Left ventricle myocardium superior (tissue), 1 donor: ENCODE data around the gene DDIT4. TPM values are rescaled to one million over a fixed set of nuclear protein-coding genes. Genes with fewer than 3 reads are reported as not detected.

Experiments used
- ATAC-seq: fragments of 200-7000 bp; cut with Tn5 transposase; one replicate; pipeline ENCODE4 v1.9.1; 2020; ENCODE audit warnings: mild to moderate bottlenecking, moderate library complexity
- DNase-seq: peaks from one replicate; pipeline ENCODE4 v3.0.0-alpha.2; 2020
- intact Hi-C: fragments of 100-400 bp; cut with micrococcal nuclease; formaldehyde crosslinking; loops from one replicate; pipeline ENCODE4 v1.11.0; 2022
- total RNA-seq: library from RNA; stranded (reverse); fragmentation: NEBNext Ultra II Directional; extraction: Animal tissue kit (Norgen Biotek cat#: 25700); gene quantifications from one replicate; pipeline ENCODE4 v1.2.1, GENCODE V29; 2021
- donor health status: DM: no; HTN: yes; CAD: no; lungs with severe emphysema.

Gene DDIT4
- total RNA-seq, 1 donor from 2014 or later: 64.2 TPM

DNA sequence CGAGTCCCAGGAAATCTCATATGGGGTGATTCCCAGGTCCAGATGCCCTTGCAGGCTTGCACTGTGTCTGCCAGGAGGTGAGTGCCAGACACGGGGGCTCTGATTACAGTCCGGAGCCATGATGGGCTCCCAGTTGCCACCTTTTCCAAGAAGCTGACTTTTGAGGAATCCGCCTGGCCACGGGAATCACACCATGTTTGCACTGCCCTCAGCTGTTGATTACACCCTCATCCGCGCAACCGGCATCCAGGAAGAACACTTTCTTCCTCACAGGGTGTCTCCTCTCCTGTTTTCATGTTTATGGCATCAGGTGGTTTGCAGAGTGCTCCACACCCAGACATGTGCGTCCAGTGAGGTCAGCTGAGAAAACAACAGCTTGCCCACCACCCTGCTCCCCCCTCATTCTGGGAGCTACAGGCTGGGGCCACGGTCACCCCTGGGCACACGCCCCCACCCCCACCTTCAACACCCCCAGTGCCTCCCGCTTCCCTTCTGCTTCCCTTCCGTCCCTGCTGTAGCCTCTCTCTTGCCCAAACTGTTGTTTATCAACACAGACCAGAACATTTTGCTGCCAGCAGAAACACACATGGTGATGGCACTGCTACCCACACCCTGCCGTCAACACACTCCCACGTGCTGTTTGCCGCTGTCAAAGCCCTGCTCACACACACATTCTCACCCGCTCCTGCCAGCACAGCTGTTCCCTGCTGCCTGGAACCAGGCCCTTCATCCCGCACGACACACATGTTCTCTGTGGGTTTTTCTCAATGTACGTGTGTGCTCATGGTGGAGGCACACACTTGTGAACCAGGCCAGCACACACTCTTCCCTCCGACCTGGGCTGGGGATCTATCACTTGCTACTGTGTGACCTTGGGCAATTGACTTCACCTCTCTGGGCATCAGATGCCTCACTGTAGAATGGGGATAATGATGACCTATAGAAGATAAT, 35.8 kb downstream of the DDIT4 start:
- intact Hi-C loops: no loop called here
- DNase-seq (peak; percentile 83), ATAC-seq (peak; percentile 91)

DNA sequence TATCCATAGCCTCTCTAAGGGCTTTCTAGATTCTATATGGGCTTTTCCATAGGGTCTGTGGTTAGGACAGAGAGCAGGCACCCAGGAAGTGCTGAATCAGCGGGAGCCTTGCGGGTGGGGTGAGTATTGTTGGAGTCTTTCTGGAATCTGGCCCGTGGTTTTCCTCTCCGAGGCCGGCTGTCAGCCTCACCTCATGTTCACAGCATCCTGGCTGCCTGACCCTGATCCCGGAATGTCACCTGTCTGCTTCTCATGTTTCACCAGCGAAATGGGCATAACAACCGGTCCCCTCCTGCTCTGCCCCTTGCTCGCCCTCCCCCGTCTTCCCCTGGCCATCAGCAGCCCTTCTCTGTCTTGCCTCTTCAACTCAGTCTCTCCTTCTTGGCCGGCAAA, 36.5 kb downstream of the DDIT4 start:
- ATAC-seq (no peak), DNase-seq (peak; percentile 31)
- intact Hi-C loops: no loop called here

DNA sequence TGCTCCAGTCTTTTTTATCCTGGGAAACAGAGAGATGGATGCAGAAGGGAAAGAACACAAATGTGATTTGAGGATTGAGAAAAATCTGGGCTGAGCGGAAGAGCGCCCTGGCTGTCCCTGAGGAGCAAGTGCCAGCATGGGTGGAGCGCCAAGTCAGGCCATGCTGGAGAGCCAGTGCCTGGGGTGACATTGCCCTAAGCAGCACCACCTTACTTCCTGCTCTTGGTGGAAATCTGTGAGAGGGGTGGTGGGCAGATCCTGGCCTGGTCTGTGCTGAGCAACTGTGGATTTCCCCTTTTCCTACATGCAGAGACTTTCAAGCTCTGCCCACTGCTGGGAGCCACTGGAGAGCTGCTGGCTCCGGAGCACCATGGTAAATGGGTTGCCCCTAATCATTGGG, 36.9 kb downstream of the DDIT4 start:
- ATAC-seq (peak; percentile 36), DNase-seq (peak; percentile 64)
- intact Hi-C loops: no loop called here

DNA sequence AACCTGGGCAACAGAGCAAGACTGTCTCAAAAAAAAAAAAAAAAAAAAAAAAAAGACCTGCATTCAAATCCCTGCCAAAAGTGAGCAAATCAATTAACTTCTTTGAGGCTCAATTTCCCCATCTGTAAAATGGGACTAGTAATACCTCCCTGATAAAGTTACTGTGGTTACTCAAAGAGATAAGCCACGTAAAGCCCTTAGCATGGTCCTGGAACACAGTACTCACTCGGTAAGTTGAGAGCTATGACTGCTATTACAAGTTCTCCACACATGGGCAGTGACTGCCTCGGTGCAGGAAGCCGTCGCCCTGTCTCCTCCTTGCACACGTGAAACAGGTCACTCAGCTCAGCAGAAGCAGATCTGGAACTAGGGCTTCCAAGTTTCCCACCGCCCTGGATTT, 37.9 kb downstream of the DDIT4 start:
- ATAC-seq: no peak
- intact Hi-C loops: no loop called here
- DNase-seq: no peak

DNA sequence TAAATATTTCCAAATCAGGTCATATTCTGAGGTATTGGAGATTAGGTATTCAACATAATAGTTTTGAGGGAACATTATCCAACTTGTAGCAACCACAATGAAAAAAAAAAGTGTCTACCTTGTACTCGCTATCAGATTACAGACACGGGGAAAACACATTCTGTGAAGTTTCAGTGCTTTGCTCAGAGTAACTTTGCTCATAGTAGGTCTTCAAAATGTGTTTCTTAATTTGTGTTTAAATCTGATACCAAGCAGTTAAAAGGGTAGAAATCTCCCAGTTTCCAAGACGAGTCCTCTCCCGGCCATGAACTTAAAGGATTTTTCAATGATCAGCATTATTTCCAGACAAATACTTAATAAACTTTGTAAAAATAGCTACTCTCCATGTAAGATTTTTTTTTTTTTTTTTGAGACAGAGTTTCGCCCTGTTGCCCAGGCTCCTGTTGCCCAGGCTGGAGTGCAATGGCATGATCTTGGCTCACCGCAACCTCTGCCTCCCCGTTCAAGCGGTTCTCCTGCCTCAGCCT, 39.2 kb downstream of the DDIT4 start:
- intact Hi-C loops: no loop called here
- DNase-seq: no peak
- ATAC-seq: no peak

DNA sequence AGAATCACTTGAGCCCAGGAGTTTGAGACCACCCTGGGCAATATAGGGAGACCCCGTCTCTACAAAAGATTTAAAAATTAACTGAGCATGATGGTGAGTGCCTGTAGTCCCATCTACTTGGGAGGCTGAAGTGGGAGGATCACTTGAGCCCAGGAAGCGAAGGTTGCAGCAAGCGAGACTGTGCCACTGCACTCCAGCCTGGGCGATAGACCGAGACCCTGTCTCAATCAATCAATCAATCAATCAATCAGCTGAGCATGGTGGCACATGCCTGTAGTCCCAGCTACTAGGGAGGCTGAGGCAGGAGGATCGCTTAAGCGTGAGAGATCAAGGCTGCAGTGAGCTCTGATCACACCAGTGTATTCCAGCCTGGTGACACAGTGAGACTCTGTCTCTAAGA, 40.5 kb downstream of the DDIT4 start:
- ATAC-seq: no peak
- intact Hi-C loops: no loop called here

DNA sequence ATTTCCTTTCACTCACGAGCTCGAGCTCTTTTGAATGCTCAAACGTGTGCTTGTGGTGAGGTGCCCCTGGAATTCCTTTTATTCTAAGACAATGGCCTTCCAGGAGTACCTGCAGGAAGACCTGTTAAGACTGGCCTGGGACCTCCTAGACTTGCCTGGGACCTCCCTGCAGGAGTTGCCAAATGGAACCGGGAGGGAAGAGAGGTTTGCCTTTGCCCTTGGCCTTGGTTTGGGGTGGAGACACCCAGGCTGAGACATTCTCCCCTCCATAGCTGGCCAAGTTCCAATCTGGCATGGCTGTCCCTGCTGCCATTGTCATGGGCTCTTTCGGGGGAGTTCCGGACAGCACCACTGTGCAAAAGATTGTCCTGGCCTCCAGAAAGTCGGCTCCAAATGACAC, 41.3 kb downstream of the DDIT4 start:
- intact Hi-C loops: no loop called here
- ATAC-seq: no peak
- no peak for DNase-seq

More for the DNA sequence above, 40.5 kb downstream of the DDIT4 start:
- DNase-seq: no peak

DNA sequence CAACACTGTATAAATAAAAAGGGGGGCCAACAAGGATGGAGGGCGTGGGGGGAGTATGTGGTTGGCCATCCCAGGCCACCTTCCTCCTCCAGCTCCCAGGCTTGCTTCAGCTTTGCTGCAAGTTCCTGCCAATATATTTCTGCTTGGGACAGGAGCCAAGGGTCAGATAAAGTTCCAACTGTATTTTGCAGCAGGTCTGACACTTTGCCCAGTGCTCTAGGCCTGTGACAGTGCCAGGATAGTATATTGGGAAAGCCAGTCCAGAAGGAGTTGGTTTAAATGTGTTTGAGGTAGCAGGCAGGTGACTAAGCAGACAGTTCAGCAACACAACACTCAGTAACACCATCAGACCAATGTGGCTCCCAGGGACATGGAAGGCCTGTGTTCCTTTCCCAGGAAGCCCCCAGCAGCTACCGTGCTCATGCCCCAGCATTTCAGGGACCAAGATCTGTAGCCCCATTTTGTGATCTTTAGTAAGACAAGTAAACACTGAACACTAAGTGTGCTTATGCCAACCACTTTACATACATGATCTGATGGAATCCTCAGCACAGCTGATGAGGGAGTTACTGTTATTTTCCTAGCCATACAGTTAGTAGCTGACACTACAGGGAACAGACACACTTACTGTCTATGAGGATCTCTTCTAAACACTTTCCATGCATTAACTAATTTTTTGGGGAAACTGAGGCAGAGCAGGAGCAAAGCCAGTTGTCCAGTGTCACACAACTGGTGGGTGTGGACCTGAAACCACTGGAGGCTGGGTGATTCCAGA, 42.1 kb downstream of the DDIT4 start:
- DNase-seq (peak; percentile 70), ATAC-seq (peak; percentile 68)
- intact Hi-C loops: no loop called here

DNA sequence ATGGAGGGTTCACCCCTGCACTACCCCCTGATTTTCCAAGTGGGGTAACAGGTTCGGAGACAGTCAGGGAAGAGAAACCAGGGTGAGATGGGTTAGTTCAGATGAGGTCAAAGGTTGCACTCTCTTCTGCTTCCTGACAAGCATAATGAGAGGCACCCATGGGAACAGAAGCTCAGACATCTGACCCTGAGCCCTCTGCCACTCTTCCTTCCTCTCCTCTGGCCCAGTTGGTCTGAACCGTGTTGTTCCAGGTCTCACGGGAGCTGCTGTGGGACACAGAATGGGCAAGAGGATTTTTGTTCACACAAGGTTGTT, 42.6 kb downstream of the DDIT4 start:
- DNase-seq (peak; percentile 29), ATAC-seq (no peak)
- intact Hi-C loops: no loop called here

DNA sequence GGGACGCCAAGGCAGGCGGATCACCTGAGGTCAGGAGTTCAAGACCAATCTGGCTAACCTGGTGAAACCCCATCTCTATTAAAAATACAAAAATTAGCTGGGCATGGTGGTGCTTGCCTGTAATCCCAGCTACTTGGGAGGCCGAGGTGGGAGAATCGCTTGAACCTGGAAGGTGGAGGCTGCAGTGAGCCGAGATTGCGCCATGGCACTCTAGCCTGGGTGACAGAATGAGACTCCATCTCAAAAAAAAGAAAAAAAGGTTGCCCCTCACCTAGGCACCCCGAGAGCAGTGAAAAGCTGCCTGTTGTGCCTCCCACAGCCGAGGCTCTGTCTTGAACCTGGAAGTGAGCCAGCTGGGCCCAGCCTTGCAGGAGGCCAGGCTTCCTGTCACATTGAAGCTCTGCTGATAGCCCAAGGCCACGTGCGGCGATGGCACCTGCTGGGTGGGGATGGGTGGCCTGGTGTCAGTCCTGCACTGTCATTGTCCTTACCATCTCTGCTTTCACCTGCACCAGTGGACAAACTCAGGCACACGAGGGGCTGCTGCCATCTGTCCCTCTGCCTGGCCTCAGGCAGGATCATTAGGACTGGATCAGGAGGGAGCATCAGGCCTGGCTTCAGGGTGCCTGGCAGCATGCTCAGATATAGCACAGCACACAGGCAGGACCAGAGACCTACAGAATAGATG, 43.2 kb downstream of the DDIT4 start:
- intact Hi-C loops: no loop called here
- DNase-seq (peak; percentile 82), ATAC-seq (peak; percentile 15)

DNA sequence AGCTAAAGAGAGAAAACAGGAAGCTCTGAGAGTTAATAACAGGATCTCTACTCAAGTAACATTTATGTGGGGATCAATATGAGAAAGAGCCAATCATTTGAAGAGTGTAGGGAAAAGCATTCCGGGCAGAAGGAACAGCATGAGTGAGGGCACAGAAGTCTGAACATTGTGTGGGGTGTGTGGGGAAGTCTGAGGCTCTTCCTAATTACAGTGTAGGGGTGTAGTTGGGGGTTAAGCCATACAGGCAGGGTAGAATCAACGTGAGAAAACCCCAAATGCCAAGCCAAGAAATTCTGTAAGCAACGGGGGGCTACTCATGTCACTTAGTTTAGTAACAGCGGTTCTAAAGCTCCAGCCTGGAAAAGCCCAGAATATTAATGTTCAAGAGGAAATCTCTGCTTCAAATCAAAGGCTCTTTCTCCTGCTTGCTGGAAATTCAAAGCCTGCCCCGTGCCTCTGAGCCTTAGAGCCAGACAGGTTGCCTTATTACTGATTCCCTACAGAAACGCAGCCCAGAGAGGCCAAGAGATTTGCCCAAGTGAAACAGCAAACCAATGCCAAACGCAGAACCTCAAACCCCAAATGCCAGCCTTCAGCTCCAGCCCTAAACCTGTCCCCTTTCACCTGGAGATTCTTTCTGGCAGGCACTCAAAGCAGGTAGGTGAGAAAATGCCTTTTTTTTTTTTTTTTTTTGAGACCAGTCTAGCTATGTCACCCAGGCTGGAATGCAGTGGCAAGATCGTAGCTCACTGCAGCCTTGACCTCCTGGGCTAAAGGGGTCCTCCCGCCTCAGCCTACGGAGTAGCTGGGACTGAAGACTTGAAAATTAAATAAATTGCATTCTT, 44.9 kb downstream of the DDIT4 start:
- intact Hi-C loops: no loop called here
- peak; percentile 26 for DNase-seq
- no peak for ATAC-seq

DNA sequence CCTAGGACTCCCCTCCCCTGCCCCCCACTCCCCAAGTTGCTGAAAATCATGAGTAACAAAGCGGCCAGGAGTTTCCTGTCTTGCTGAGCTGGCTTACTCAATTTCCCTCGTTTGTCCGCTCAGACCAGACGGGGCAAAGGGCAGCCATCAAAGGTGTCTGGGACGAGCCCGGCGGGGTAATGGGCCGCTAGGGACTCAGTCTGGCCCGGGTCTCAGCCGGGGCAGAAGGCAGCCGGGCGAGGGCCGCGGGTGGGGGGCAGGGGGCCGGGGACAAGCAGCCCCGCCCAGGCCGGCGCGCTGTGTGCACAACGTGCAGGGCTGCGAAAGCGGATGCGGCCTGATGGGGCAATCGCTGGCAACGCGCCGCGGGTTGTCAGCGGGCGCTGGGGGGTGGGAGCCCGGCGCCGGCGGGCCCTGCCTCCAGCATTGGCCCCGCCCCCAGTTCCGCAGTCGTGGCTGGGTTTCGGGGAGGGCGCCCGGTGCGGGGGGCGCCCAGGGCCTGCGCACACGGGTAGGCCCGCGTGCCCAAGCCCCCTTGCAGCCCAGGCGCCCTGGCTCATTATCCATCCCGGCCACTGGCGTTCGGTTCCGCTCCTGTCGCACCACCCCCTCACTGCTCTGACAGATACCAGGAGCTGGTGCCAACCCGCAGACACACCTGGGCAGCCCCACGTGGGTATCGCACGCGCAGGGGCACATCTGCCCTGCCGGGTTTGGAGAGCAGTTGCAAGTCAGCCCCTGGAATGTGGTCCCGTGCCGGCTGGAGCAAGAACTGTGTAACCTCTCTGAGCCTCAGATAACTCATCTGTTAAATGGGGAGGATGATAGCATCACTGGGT, 45.9 kb downstream of the DDIT4 start:
- peak; percentile 83 for ATAC-seq
- intact Hi-C loops: loop anchor here (10.0 kb wide), 1 partner anchor 45 kb away; the partner anchor contains the start of gene DDIT4
- DNase-seq: peak; percentile 98

DNA sequence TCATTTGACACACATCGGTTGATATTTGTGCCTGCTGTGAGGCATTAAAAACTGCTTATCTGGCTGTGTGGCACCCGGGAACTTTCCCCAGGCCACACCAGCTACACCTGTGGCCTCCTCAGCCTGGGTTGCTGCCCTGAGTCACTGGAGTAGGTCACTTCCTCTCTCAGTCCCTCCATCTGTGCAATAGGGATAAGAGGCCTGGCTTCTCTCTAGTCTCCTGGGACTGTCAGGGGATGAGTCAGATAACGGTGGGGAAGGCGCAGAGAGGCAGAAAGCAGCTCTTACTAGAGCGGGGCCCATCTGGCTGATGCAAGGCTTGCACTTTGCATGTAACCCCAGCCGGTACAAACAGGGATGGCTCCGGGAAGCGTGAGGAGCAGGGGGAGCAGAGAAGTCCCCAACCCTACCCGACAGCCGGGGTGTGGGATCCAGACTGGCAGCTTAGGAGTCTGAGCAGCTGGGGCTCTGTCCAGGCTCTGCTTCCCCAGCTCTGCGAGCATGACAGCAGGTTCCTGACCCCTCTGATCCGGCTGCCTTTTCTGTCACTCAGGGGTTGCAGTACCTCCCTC, 47.0 kb downstream of the DDIT4 start:
- peak; percentile 67 for DNase-seq

DNA sequence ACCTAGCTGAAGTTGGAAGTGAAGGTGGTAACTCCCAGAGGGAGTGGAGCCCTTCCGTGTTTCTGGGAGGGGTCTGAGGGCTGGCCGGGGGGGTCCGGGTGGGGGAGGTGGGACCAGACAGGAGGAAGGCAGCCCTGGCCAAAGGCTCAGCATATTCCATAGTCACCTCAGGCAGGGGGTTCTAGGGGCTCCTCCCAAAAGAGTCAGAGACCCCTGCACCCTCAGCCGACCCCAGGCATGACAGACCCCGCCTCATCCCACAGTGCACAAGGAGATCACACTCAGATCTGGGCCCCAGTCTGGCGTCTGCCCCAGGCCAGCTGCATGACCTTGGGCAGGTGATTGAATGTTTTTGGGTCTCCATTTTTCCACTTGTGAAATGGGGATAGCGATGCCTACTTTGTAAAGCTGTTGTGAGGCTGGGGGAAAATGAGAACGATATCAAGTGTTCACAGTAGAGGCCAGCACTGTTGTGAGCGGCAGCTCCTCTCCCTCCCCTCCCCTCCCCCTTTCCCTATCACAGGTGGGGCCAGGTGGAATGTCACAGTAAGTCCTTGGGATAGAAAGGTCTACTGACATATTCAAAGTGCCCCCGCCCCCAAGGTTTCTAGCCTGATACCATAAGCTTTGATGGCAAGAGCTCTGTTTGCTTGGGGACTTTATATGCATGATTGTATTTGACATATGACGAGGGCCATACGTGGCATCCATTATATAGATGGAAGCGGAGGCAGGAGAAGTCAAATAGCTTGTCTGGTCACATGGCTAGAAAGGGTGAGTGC, 47.7 kb downstream of the DDIT4 start:
- intact Hi-C loops: loop anchor here (10.0 kb wide), 1 partner anchor 47 kb away; the partner anchor contains the start of gene DDIT4
- no peak for ATAC-seq
- peak; percentile 34 for DNase-seq

More for the DNA sequence above, 47.0 kb downstream of the DDIT4 start:
- peak; percentile 62 for ATAC-seq
- intact Hi-C loops: loop anchor here (10.0 kb wide), 1 partner anchor 46 kb away; the partner anchor contains the start of gene DDIT4

DNA sequence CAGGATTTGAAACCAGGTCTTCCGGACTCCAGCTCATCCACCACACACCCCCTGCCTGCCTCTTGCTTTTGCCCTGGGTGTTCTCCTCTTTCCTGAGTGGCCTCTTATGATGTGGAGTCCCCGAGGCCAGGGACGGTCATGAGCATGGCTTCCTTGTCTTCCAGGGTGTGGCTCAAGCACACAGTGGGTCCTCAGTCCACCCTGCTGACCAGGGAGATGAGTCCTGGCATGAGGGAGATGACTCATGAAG, 48.2 kb downstream of the DDIT4 start:
- intact Hi-C loops: loop anchor here (10.0 kb wide), 1 partner anchor 47 kb away; the partner anchor contains the start of gene DDIT4

DNA sequence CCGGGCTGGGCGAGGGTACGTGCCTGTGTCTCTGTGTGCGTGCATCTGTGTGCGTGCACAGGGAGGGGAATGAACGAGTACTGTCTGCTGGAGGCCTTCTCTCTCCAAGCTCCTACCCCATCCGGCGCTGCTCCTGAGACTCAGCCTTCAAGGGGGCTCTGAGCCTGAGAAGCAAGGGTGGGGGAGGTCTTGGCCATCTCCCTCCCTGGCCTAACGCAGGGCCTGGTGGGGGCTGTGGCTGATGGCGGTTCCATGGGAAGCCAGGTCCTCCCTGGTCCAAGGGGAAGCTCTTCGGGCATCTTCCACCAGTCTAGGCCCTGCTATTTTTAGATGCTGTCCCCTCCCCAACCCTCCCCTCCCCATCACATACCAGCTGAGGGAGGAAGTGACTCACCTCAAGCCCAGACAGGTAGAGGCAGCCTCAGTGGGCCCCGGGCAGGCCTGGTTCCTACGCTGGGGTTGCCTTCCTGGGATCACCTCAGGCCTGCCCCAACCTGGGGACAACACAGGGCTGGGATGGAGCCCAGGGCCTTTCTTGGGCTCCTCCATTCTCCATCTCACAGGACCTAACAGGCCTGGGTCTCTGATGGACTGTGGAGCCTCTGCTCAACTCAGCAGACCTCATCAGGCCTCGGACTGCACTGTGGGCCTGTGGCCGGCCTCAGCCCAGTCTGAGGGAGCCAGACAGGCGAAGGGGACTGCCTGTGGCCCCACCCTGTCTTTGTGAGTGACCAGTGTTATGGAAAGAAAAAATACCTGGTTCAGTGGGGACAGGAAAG, 48.7 kb downstream of the DDIT4 start:
- no peak for ATAC-seq
- intact Hi-C loops: loop anchor here (10.0 kb wide), 1 partner anchor 48 kb away; the partner anchor contains the start of gene DDIT4
- DNase-seq: no peak

More for the DNA sequence above, 48.2 kb downstream of the DDIT4 start:
- ATAC-seq (no peak), DNase-seq (peak; percentile 28)
